ENCODE measurements around the gene DOCK6.

- TF ChIP-seq MBNL3 (CRISPR knock-in tag; conservative IDR thresholded peaks at IDR 0.05): no peak
- no peak for TF ChIP-seq TCF7L2 (IDR thresholded peaks at IDR 0.05; ENCODE audit: low read depth, low read length)
- no peak for TF ChIP-seq GATAD1 (CRISPR knock-in tag; IDR thresholded peaks at IDR 0.05)
- no peak for TF ChIP-seq CTCF (CRISPR knock-in tag; IDR thresholded peaks at IDR 0.05)
- TF ChIP-seq GABPA (IDR thresholded peaks at IDR 0.05; ENCODE audit: low read depth, low read length): no peak
- TF ChIP-seq GABPA (CRISPR knock-in tag; IDR thresholded peaks at IDR 0.05; ENCODE audit: low read depth): no peak
- TF ChIP-seq ZNF7 (CRISPR knock-in tag; IDR thresholded peaks at IDR 0.05): no peak
Observed at GRCh38 chr19:11260996-11261395, 1.3 kb downstream of the DOCK6 start.

Measured in HepG2 (cell line).